PC-9 (cell line): ENCODE measurements around the gene MRRF. TPM values are rescaled to one million over a fixed set of nuclear protein-coding genes. Genes with fewer than 3 reads are reported as not detected.

Experiments used
- BruUV-seq: library from RNA; stranded (reverse); fragments of 400-500 nt; replicated peaks from 2 replicates; lab custom pipeline; 2021; lab: Mats Ljungman, UMichigan
- CTCF ChIA-PET: fragments of 300-600 bp; sonication (Branson Sonifier 250); formaldehyde crosslinking; loops from one replicate; lab custom pipeline; 2022; ENCODE audit warnings: antibody characterized with exemption; lab: Charles Lee
- POLR2A ChIA-PET: fragments of 300-600 bp; sonication (Branson Sonifier 250); formaldehyde crosslinking; loops from one replicate; lab custom pipeline; 2022; ENCODE audit warnings: antibody characterized with exemption; ENCODE audit not compliant: unreplicated experiment; lab: Charles Lee
- DNase-seq, 2 experiments: peaks; one replicate each; pipeline versions ENCODE4 v3.0.0 to v3.0.0-alpha.2; 2015 to 2022; ENCODE audit warnings: mixed read lengths in 1 of 2
- H2AFZ ChIP-seq: fragments of 200-600 bp; sonication (generic); 2 replicates; pipeline ENCODE4 v1.8.1; 2017; ENCODE audit warnings: antibody characterized with exemption
- H3F3A ChIP-seq: fragments of 200-600 bp; sonication (generic); 2 replicates; pipeline ENCODE4 v1.8.1; 2017; ENCODE audit warnings: antibody characterized with exemption, mild to moderate bottlenecking, low read depth; ENCODE audit not compliant: insufficient read depth
- H3K27ac ChIP-seq: fragments of 200-600 bp; sonication (generic); 2 replicates; pipeline ENCODE4 v1.6.1; 2016; ENCODE audit warnings: mixed run types
- H3K27me3 ChIP-seq: fragments of 200-600 bp; sonication (generic); 2 replicates; pipeline ENCODE4 v1.6.1; 2016; ENCODE audit warnings: low read depth, mixed run types; ENCODE audit not compliant: insufficient read depth
- H3K36me3 ChIP-seq: fragments of 200-600 bp; sonication (generic); 2 replicates; pipeline ENCODE4 v1.6.1; 2016; ENCODE audit warnings: low read depth, mixed run types
- H3K4me1 ChIP-seq: fragments of 200-600 bp; sonication (generic); replicated peaks from 2 replicates; pipeline ENCODE4 v1.6.1; 2016; ENCODE audit warnings: mixed run types; ENCODE audit not compliant: insufficient read depth
- H3K4me2 ChIP-seq: fragments of 200-600 bp; sonication (generic); 2 replicates; pipeline ENCODE4 v1.6.1; 2017; ENCODE audit warnings: mixed run types
- H3K4me3 ChIP-seq: fragments of 200-600 bp; sonication (generic); 2 replicates; pipeline ENCODE4 v1.6.1; 2016; ENCODE audit warnings: mixed run types
- H3K79me2 ChIP-seq: fragments of 200-600 bp; sonication (generic); 2 replicates; pipeline ENCODE4 v1.6.1; 2017; ENCODE audit warnings: low read depth, mixed run types
- H3K9me2 ChIP-seq: fragments of 200-600 bp; sonication (generic); 2 replicates; pipeline ENCODE4 v1.8.1; 2017; ENCODE audit warnings: mild to moderate bottlenecking; ENCODE audit not compliant: insufficient read depth
- H3K9me3 ChIP-seq: fragments of 200-600 bp; sonication (generic); 2 replicates; pipeline ENCODE4 v1.8.1; 2016; ENCODE audit warnings: low read depth; ENCODE audit not compliant: insufficient read depth
- H4K20me1 ChIP-seq: fragments of 200-600 bp; sonication (generic); 2 replicates; pipeline ENCODE4 v1.8.1; 2017; ENCODE audit not compliant: insufficient read depth
- CTCF ChIP-seq: fragments of 200-600 bp; sonication (generic); conservative IDR thresholded peaks from 2 replicates; pipeline ENCODE4 v1.6.1; 2017; ENCODE audit warnings: mixed run types, antibody characterized with exemption, mild to moderate bottlenecking, moderate library complexity
- EZH2 ChIP-seq: fragments of 200-600 bp; sonication (generic); IDR thresholded peaks from 2 replicates; pipeline ENCODE4 v1.8.0; 2017; ENCODE audit warnings: antibody characterized with exemption, low read depth
- intact Hi-C: fragments of 100-400 bp; cut with micrococcal nuclease; formaldehyde crosslinking; loops from one replicate; pipeline ENCODE4 v1.10.0; 2022; ENCODE audit not compliant: unreplicated experiment
- total RNA-seq: library from RNA; stranded (reverse); gene quantifications from 2 replicates; pipeline ENCODE4 v1.2.3, GENCODE V29; 2021

Gene MRRF
- total RNA-seq, 1 experiment from 2014 or later, result 79.5 TPM

GRCh38 chr9:122367065-122367464 lies 102.4 kb downstream of the MRRF start:
- H3F3A ChIP-seq, result no peaks in the 10 kb centered on the region
- ChIA-PET POLR2A (no interaction called here), CTCF (no interaction called here)
- H3K4me1 ChIP-seq, result 0 out of 2 replicates have a peak, but pooled peaks cover 6% of the 10 kb centered on the region
- no peaks in the 10 kb centered on the region for H3K9me2 ChIP-seq
- no peaks in the 10 kb centered on the region for H3K79me2 ChIP-seq
- TF ChIP-seq CTCF (no peak), EZH2 (no peak)
- DNase-seq, result no peak
- H3K4me3 ChIP-seq, result no peak overlapping the region
- no peaks in the 10 kb centered on the region for H3K36me3 ChIP-seq
- H3K4me2 ChIP-seq, result no peak overlapping the region
- intact Hi-C loops, result no loop called here
- H3K27me3 ChIP-seq, result peaks cover 15% of the 10 kb centered on the region; the same call in 1 of the 2 replicates
- no peak overlapping the region for H3K27ac ChIP-seq
- no TSS peak for BruUV-seq
- H3K9me3 ChIP-seq, result no peaks in the 10 kb centered on the region
- no peaks in the 10 kb centered on the region for H4K20me1 ChIP-seq
- no peak overlapping the region for H2AFZ ChIP-seq

GRCh38 chr9:122367774-122368460 lies 103.2 kb downstream of the MRRF start:
- DNase-seq, result peak in 1 of 2 experiments; percentile 41
- Histone ChIP-seq H3K79me2 (no peaks in the 10 kb centered on the region), H3K4me2 (no peak overlapping the region), H3K4me3 (no peak overlapping the region), H3K9me2 (no peaks in the 10 kb centered on the region), H3K9me3 (no peaks in the 10 kb centered on the region), H3K4me1 (0 out of 2 replicates have a peak, but pooled peaks cover 6% of the 10 kb centered on the region), H3K27ac (no peak overlapping the region), H3F3A (no peaks in the 10 kb centered on the region), H2AFZ (no peak overlapping the region), H3K36me3 (no peaks in the 10 kb centered on the region), H3K27me3 (peaks cover 24% of the 10 kb centered on the region; the same call in 1 of the 2 replicates), H4K20me1 (no peaks in the 10 kb centered on the region)
- intact Hi-C loops, result no loop called here
- no TSS peak for BruUV-seq
- ChIA-PET POLR2A (no interaction called here), CTCF (no interaction called here)
- TF ChIP-seq EZH2 (no peak), CTCF (no peak)

GRCh38 chr9:122368642-122369041 lies 104.0 kb downstream of the MRRF start:
- Histone ChIP-seq H3K9me3 (no peaks in the 10 kb centered on the region), H2AFZ (no peak overlapping the region), H3K4me3 (no peak overlapping the region), H3F3A (no peaks in the 10 kb centered on the region), H3K9me2 (no peaks in the 10 kb centered on the region), H3K27me3 (peaks cover 25% of the 10 kb centered on the region; the same call in 1 of the 2 replicates), H3K4me1 (0 out of 2 replicates have a peak, but pooled peaks cover 6% of the 10 kb centered on the region), H3K36me3 (no peaks in the 10 kb centered on the region), H4K20me1 (no peaks in the 10 kb centered on the region), H3K79me2 (no peaks in the 10 kb centered on the region), H3K27ac (no peak overlapping the region), H3K4me2 (no peak overlapping the region)
- DNase-seq, result no peak
- CTCF ChIA-PET, result no interaction called here
- no peak for TF ChIP-seq EZH2
- TF ChIP-seq CTCF, result no peak
- BruUV-seq, result no TSS peak
- POLR2A ChIA-PET, result no interaction called here
- intact Hi-C loops, result no loop called here
